K562 (cell line): ENCODE measurements around the gene MRPL42. TPM values are rescaled to one million over a fixed set of nuclear protein-coding genes. Genes with fewer than 3 reads are reported as not detected.
A peak's percentile ranks its signal among the peaks of the same experiment; 100 is the strongest.

Experiments used
- ATAC-seq: fragments of 200-7000 bp; cut with Tn5 transposase; 3 replicates; pipeline ENCODE4 v1.9.1; 2020; ENCODE audit warnings: moderate library complexity
- BruUV-seq: library from RNA; stranded (reverse); fragments of 400-500 nt; replicated peaks from 2 replicates; lab custom pipeline; 2021; lab: Mats Ljungman, UMichigan
- CTCF ChIA-PET: fragments of 300-600 bp; formaldehyde crosslinking; extraction: SDS; loops from one replicate; lab custom pipeline; 2021; ENCODE audit warnings: low intra/inter-chr PET ratio; lab: Yijun Ruan, JAX
- POLR2A ChIA-PET: fragments of 300-600, 350-650 bp; sonication (Branson Sonifier 250); formaldehyde crosslinking; extraction: SDS; loops from one replicate; lab custom pipeline; 2021; ENCODE audit warnings: antibody characterized with exemption, inconsistent platforms; lab: Yijun Ruan, JAX
- DNase-seq, 4 experiments: peaks; one replicate each; pipeline versions ENCODE4 v3.0.0 to v3.0.0-alpha.2; 2011 to 2018; ENCODE audit warnings: low spot score in 3 of 4, mixed read lengths in 3 of 4; ENCODE audit errors: extremely low read depth in 1 of 4
- FAIRE-seq: peaks from 2 replicates; lab custom pipeline; 2011; peaks lifted over from hg19 to GRCh38; lab: Jason Lieb, UNC
- H2AFZ ChIP-seq: 2 replicates; pipeline ENCODE4 v1.6.0; 2011; ENCODE audit warnings: low read depth, low read length, control low read depth, inconsistent platforms
- H3K27ac ChIP-seq: fragments of 200-600 bp; 3 replicates; pipeline ENCODE4 v1.8.0; 2011; ENCODE audit warnings: low read depth, mild to moderate bottlenecking, control low read depth, inconsistent platforms, low read length, moderate library complexity, mixed read lengths; ENCODE audit errors: extremely low read depth
- H3K27me3 ChIP-seq, 2 experiments: fragments of 300-600 bp in 1 of 2; 2 replicates in 1 of 2; 3 replicates in 1 of 2; pipeline versions ENCODE4 v1.6.0 to v1.8.0; 2011; ENCODE audit warnings: inconsistent platforms in 2 of 2, low read length in 2 of 2, mild to moderate bottlenecking in 1 of 2, mixed read lengths in 1 of 2, moderate library complexity in 1 of 2; ENCODE audit not compliant: control insufficient read depth in 2 of 2, insufficient read depth in 2 of 2
- H3K36me3 ChIP-seq: fragments of 300-600 bp; 3 replicates; pipeline ENCODE4 v1.8.0; 2011; ENCODE audit warnings: mild to moderate bottlenecking, low read length, inconsistent platforms; ENCODE audit not compliant: control insufficient read depth, insufficient read depth
- H3K4me1 ChIP-seq, 2 experiments: fragments of 200-600 bp in 1 of 2; replicated peaks in 1 of 2; 2 replicates in 1 of 2; 3 replicates in 1 of 2; pipeline versions ENCODE4 v1.5.1 to v1.8.0; 2011; ENCODE audit warnings: inconsistent platforms in 2 of 2, low read length in 2 of 2, mild to moderate bottlenecking in 1 of 2, mixed read lengths in 1 of 2, moderate library complexity in 1 of 2; ENCODE audit not compliant: control insufficient read depth in 2 of 2, insufficient read depth in 2 of 2
- H3K4me2 ChIP-seq: 2 replicates; pipeline ENCODE4 v1.6.1; 2011; ENCODE audit warnings: low read length, control low read depth, inconsistent platforms, mixed read lengths; ENCODE audit not compliant: insufficient read depth
- H3K4me3 ChIP-seq: fragments of 200-600 bp; sonication (generic), shearing (Covaris generic); 2 replicates; pipeline ENCODE4 v1.5.1; 2016; ENCODE audit warnings: control low read depth, inconsistent platforms
- H3K79me2 ChIP-seq: fragments of 200-600 bp; 3 replicates; pipeline ENCODE4 v1.8.0; 2011; ENCODE audit warnings: low read length, inconsistent platforms; ENCODE audit not compliant: control insufficient read depth, insufficient read depth
- H3K9ac ChIP-seq, 2 experiments: 2 replicates each; pipeline versions ENCODE4 v1.6.0 to v1.6.1; 2011; ENCODE audit warnings: low read depth in 2 of 2, low read length in 2 of 2, control low read depth in 1 of 2, inconsistent platforms in 1 of 2, mild to moderate bottlenecking in 1 of 2, mixed read lengths in 1 of 2; ENCODE audit not compliant: insufficient read depth in 1 of 2
- H3K9me1 ChIP-seq: one replicate; pipeline ENCODE4 v1.6.0; 2011; ENCODE audit warnings: inconsistent platforms, mild to moderate bottlenecking, low read length, moderate library complexity; ENCODE audit not compliant: control insufficient read depth, insufficient read depth
- H3K9me3 ChIP-seq: replicated peaks from 2 replicates; pipeline ENCODE4 v1.5.1; 2011; ENCODE audit warnings: low read depth, low read length, inconsistent platforms; ENCODE audit not compliant: control insufficient read depth, insufficient read depth
- H4K20me1 ChIP-seq: replicated peaks from 2 replicates; pipeline ENCODE4 v1.6.1; 2011; ENCODE audit warnings: low read length, inconsistent platforms, mixed read lengths; ENCODE audit not compliant: control insufficient read depth, insufficient read depth
- CREB3L1 ChIP-seq: fragments of 450-650 bp; IDR thresholded peaks from 2 replicates; pipeline ENCODE4 v1.6.1; 2014; ENCODE audit warnings: low read depth, mild to moderate bottlenecking, moderate library complexity, borderline replicate concordance
- CUX1 ChIP-seq: fragments of 200-800 bp; sonication (Bioruptor generic); IDR thresholded peaks from 2 replicates; pipeline ENCODE4 v1.6.1; 2016; ENCODE audit warnings: missing genetic modification characterization, missing compliant biosample characterization
- FOXM1 ChIP-seq, 2 experiments: fragments of 450-650 bp in 1 of 2; sonication (generic) in 1 of 2; formaldehyde crosslinking in 1 of 2; IDR thresholded peaks; 2 replicates each; pipeline versions ENCODE4 v1.6.1 to v1.9.0; 2017 to 2022; ENCODE audit warnings: low read depth in 2 of 2, mild to moderate bottlenecking in 2 of 2, missing genetic modification reagents in 1 of 2, moderate library complexity in 1 of 2
- HDAC2 ChIP-seq: fragments of 450-650 bp; IDR thresholded peaks from 2 replicates; pipeline ENCODE4 v1.6.1; 2016; ENCODE audit warnings: mild to moderate bottlenecking
- ID3 ChIP-seq, 2 experiments: fragments of 250-450 bp in 1 of 2; fragments of 450-650 bp in 1 of 2; sonication (Bioruptor Pico) in 1 of 2; IDR thresholded peaks; 2 replicates each; pipeline versions ENCODE4 v1.6.1 to v1.8.0; 2016 to 2021; ENCODE audit warnings: mild to moderate bottlenecking in 2 of 2, moderate library complexity in 2 of 2, missing compliant biosample characterization in 1 of 2, missing genetic modification characterization in 1 of 2
- MAFG ChIP-seq: fragments of 450-650 bp; conservative IDR thresholded peaks from 2 replicates; pipeline ENCODE4 v1.6.1; 2016; ENCODE audit warnings: missing genetic modification characterization, missing compliant biosample characterization
- MXI1 ChIP-seq: IDR thresholded peaks from 2 replicates; pipeline ENCODE4 v1.6.1; 2011; ENCODE audit warnings: low read depth, mild to moderate bottlenecking, improper control_type of control experiment, low read length
- POLR3A ChIP-seq: IDR thresholded peaks from 2 replicates; pipeline ENCODE4 v1.6.1; 2011; ENCODE audit warnings: borderline replicate concordance, mild to moderate bottlenecking, moderate library complexity; ENCODE audit not compliant: insufficient read length, insufficient read depth; ENCODE audit errors: extremely low read depth
- PREB ChIP-seq: sonication (generic); formaldehyde crosslinking; IDR thresholded peaks from 2 replicates; pipeline ENCODE4 v1.8.1; 2023; ENCODE audit warnings: mild to moderate bottlenecking, missing genetic modification reagents
- TBP ChIP-seq: optimal IDR thresholded peaks from 2 replicates; pipeline ENCODE3; 2011; ENCODE audit warnings: low read depth, low read length, improper control_type of control experiment
- ZNF165 ChIP-seq: fragments of 250-450 bp; sonication (Bioruptor Pico); IDR thresholded peaks from 2 replicates; pipeline ENCODE4 v1.4.0; 2020; ENCODE audit warnings: borderline replicate concordance
- ZNF695 ChIP-seq: fragments of 450-650 bp; formaldehyde crosslinking; IDR thresholded peaks from 2 replicates; pipeline ENCODE4 v1.4.0; 2020; ENCODE audit warnings: mild to moderate bottlenecking, moderate library complexity
- WGBS: fragments of 100-300 bp; shearing (Covaris generic); methylation state at CpG from one replicate; pipeline ENCODE4 v1.1.6; 2016; ENCODE audit warnings: low coverage, mixed read lengths; ENCODE audit not compliant: insufficient coverage; ENCODE audit errors: missing lambda C conversion rate; 5-methylcytosine and 5-hydroxymethylcytosine counted together
- in situ Hi-C: fragments of 300-500 bp; cut with MboI; formaldehyde crosslinking; loops from 4 replicates; pipeline ENCODE4 v1.15.0; 2018; ENCODE audit warnings: inconsistent platforms, mixed read lengths
- intact Hi-C: fragments of 100-400 bp; cut with micrococcal nuclease; formaldehyde crosslinking; loops from 2 replicates; pipeline ENCODE4 v1.14.2; 2022
- polyA plus RNA-seq, 8 experiments: library from polyadenylated mRNA; depleted of rRNA in 4 of 8; stranded (reverse) in 5 of 8; unstranded in 3 of 8; fragments of >200 nt; fragmentation: Nextera tagmentation in 2 of 8; fragmentation: Illumina TruSeq in 1 of 8; extraction: Ambion mirVana in 2 of 8; extraction: Trizol in 1 of 8; gene quantifications; 2 replicates each; pipeline versions ENCODE4 v1.2.1 to v1.2.3, GENCODE V29; 2011 to 2014; ENCODE audit warnings: inconsistent platforms in 1 of 8, missing spikeins in 1 of 8
- total RNA-seq, 7 experiments: library from RNA; depleted of rRNA in 6 of 7; stranded (reverse); fragments of >200 nt in 6 of 7; fragmentation: Illumina TruSeq in 2 of 7; extraction: Trizol in 2 of 7; gene quantifications; 2 replicates each; pipeline versions ENCODE4 v1.2.1 to v1.2.3, GENCODE V29; 2011 to 2021; ENCODE audit warnings: low replicate concordance in 1 of 7

MRPL42 gene
- total and polyA plus RNA-seq, 9 of the 15 experiments (the other 6 are each of a cell fraction or from before 2014, with no cell fraction given) = 104 to 806 (median 218) TPM

- FAIRE-seq (no peak), DNase-seq (no peak), ATAC-seq (0 out of 3 replicates have a peak, but pooled peaks have one; percentile 43)
- ChIA-PET POLR2A (interaction anchor here (1.0 to 1.6 kb wide), 2 partner anchors 8 to 22 kb away, joined by 4 to 6 read pairs; no protein-coding TSS in a partner anchor), CTCF (no interaction called here)
- WGBS = 92% methylated on average over 4 of the region's 4 CpGs
- BruUV-seq = no TSS peak
- Histone ChIP-seq H3K4me1 (no peaks in the 10 kb centered on the region; a peak in 1 of 5 replicates), H3K36me3 (peaks cover 91% of the 10 kb centered on the region), H3K27ac (no peak overlapping the region), H3K79me2 (peaks cover 4% of the 10 kb centered on the region; the same call in 1 of the 3 replicates), H3K4me2 (no peak overlapping the region), H3K4me3 (no peak overlapping the region), H3K9ac (no peak overlapping the region), H3K9me1 (no peaks in the 10 kb centered on the region), H4K20me1 (no peaks in the 10 kb centered on the region), H3K27me3 (no peaks in the 10 kb centered on the region), H2AFZ (no peak overlapping the region), H3K9me3 (no peaks in the 10 kb centered on the region)
- in situ Hi-C loops = no loop called here
- intact Hi-C loops = no loop called here
- TF ChIP-seq ZNF165 (CRISPR knock-in tag) (no peak), ZNF695 (CRISPR knock-in tag) (no peak), PREB (CRISPR knock-in tag) (no peak), CUX1 (CRISPR knock-in tag) (no peak), POLR3A (no peak), CREB3L1 (no peak), MAFG (tag) (no peak), TBP (no peak), HDAC2 (no peak), MXI1 (no peak), FOXM1 (IDR thresholded peaks at IDR 0.05; ENCODE audit: low read depth) (no peak), FOXM1 (CRISPR knock-in tag; IDR thresholded peaks at IDR 0.05; ENCODE audit: low read depth) (no peak), ID3 (CRISPR knock-in tag; IDR thresholded peaks at IDR 0.05) (no peak), ID3 (tag; IDR thresholded peaks at IDR 0.05) (no peak)
Measured at GRCh38 chr12:93483151-93483807, 16.0 kb downstream of the MRPL42 start.
